ENCODE results near the gene PRR33.

DNA sequence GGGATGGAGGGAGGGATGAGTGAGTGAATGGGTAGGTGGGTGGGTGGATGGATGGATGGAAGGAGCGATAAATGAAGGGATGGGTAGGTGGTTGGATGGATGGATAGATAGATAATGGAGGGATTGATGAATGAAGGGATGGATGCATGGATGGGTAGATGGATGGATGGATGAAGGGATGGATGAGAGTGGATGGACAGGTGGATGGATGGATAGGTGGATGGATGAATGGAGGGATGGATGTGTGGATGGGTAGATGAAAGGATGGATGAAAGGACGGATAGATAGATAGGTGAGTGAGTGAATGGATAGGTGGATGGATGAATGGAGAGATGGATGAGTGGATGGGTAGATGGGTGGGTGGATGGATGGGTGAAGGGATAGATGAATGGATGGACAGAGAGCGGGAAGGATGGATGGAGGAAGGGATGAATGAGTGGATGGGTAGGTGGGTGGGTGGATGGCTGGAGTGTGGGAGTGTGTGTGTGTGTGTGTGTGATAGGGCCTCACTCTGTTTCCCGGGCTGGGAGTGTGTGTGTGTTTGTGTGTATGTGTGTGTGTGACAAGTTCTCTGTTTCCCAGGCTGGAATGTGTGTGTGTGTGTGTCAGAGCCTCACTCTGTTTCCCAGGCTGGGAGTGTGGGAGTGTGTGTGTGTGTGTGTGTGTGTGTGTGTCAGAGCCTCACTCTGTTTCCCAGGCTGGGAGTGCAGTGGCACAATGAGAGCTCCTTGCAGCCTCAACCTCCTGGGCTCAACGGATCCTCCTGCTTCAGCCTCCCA is 2.1 kb upstream of the PRR33 start:
- TF ChIP-seq, protein P1, sequence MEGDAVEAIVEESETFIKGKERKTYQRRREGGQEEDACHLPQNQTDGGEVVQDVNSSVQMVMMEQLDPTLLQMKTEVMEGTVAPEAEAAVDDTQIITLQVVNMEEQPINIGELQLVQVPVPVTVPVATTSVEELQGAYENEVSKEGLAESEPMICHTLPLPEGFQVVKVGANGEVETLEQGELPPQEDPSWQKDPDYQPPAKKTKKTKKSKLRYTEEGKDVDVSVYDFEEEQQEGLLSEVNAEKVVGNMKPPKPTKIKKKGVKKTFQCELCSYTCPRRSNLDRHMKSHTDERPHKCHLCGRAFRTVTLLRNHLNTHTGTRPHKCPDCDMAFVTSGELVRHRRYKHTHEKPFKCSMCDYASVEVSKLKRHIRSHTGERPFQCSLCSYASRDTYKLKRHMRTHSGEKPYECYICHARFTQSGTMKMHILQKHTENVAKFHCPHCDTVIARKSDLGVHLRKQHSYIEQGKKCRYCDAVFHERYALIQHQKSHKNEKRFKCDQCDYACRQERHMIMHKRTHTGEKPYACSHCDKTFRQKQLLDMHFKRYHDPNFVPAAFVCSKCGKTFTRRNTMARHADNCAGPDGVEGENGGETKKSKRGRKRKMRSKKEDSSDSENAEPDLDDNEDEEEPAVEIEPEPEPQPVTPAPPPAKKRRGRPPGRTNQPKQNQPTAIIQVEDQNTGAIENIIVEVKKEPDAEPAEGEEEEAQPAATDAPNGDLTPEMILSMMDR (IDR thresholded peaks at IDR 0.05): no peak
- TF ChIP-seq POLR2A (IDR thresholded peaks at IDR 0.05) (no peak), POLR2AphosphoS5 (IDR thresholded peaks at IDR 0.05) (no peak)

Data from sigmoid colon (tissue), 4 donors.